ENCODE results near the gene CFB. TPM values are rescaled to one million over a fixed set of nuclear protein-coding genes. Genes with fewer than 3 reads are reported as not detected.

The CFB gene
- total RNA-seq, 1 donor from 2014 or later = 0.81 TPM

DNA sequence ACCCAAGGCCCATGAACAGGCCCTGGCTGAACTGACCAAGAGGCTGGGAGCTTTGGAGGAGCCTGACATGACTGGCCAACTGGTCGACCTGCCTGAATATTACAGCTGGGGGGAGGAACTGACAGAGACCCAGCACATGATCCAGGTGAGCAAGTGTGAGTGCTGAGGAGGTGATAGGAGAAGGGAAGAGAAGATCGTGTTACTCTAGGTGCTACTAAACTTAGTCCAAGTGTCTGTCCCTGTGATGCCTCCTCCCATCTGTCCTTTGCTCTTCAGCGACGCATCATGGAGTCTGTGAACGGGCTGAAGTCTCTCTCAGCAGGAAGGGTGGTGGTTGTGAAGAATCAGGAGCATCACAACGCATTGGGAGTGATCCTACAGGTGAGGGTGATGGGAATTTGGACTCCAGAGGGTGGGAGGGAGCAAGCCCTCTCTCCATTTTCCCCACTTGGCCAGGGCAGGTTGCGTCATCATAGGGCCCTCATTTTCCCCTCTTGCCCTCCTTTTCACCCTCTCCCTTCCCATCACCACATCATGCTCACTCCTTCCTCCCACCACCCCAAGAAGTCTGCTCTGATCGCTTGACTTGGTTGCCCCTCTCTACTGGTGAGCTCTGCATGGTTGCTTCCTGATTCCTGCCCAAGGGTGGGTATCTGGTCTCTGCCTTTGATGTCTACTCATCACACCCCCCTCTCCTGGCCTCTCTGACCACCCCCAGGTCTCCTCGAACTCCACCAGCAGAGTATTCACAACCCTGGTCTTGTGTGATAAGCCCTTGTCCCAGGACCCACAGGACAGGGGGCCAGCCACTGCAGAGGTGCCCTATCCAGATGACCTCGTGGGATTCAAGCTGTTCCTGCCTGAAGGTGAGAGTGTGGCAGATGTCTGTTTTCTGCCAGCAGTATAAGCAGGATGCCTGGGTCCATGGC lies 21.4 kb downstream of the CFB start:
- H3K4me3 ChIP-seq (ENCODE audit: low read depth, low read length) = no peak overlapping the region
- DNase-seq (ENCODE audit: low read depth) = no peak
- TF ChIP-seq, protein P1, sequence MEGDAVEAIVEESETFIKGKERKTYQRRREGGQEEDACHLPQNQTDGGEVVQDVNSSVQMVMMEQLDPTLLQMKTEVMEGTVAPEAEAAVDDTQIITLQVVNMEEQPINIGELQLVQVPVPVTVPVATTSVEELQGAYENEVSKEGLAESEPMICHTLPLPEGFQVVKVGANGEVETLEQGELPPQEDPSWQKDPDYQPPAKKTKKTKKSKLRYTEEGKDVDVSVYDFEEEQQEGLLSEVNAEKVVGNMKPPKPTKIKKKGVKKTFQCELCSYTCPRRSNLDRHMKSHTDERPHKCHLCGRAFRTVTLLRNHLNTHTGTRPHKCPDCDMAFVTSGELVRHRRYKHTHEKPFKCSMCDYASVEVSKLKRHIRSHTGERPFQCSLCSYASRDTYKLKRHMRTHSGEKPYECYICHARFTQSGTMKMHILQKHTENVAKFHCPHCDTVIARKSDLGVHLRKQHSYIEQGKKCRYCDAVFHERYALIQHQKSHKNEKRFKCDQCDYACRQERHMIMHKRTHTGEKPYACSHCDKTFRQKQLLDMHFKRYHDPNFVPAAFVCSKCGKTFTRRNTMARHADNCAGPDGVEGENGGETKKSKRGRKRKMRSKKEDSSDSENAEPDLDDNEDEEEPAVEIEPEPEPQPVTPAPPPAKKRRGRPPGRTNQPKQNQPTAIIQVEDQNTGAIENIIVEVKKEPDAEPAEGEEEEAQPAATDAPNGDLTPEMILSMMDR (conservative IDR thresholded peaks at IDR 0.05; ENCODE audit: low read depth, low read length) = no peak

- DNase-seq (ENCODE audit: low read depth) = no peak
- TF ChIP-seq, protein P1 (conservative IDR thresholded peaks at IDR 0.05; ENCODE audit: low read depth, low read length) = no peak
- no peak overlapping the region for H3K4me3 ChIP-seq (ENCODE audit: low read depth, low read length)
Observed at GRCh38 chr6:31967926-31968320, 22.0 kb downstream of the CFB start.

- TF ChIP-seq, protein P1 (conservative IDR thresholded peaks at IDR 0.05; ENCODE audit: low read depth, low read length) = no peak
- no peak overlapping the region for H3K4me3 ChIP-seq (ENCODE audit: low read depth, low read length)
- DNase-seq (ENCODE audit: low read depth) = no peak
Observed at GRCh38 chr6:31968326-31968725, 22.4 kb downstream of the CFB start.

DNA sequence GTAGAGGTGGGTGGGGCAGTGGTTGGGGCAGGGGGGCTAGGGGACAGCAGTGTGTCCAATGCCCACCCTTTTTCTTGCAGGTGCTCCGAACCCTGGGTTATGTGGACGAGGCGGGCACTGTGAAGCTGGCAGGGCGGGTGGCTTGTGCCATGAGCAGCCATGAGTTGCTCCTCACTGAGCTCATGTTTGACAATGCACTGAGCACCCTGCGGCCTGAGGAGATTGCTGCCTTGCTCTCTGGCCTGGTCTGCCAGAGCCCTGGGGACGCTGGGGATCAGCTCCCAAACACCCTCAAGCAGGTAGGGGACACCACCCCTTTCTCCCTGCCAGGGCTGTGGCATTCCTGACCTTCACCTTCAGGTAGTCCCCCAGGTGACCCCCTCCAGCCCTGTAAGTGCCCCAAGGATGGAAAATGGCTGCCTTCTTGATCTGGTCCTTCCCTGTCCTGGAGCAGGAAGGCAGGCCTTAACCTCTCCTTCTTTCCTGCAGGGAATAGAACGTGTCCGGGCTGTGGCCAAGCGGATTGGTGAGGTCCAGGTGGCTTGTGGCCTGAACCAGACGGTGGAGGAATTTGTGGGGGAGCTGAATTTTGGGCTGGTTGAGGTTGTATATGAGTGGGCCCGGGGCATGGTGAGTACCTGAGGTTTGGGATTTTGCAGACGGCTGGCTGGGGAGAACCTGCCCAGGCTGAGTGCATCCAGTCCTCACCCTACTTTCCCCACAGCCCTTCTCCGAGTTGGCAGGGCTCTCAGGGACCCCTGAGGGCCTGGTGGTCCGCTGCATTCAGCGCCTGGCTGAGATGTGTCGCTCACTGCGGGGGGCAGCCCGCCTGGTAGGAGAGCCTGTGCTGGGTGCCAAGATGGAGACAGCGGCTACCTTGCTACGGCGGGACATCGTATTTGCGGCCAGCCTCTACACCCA lies 23.2 kb downstream of the CFB start:
- no peak overlapping the region for H3K4me3 ChIP-seq (ENCODE audit: low read depth, low read length)
- TF ChIP-seq, protein P1 (conservative IDR thresholded peaks at IDR 0.05; ENCODE audit: low read depth, low read length) = no peak
- DNase-seq (ENCODE audit: low read depth) = no peak

- TF ChIP-seq, protein P1 (conservative IDR thresholded peaks at IDR 0.05; ENCODE audit: low read depth, low read length) = no peak
- DNase-seq (ENCODE audit: low read depth) = no peak
- peak overlapping the region; percentile 90 for H3K4me3 ChIP-seq (ENCODE audit: low read depth, low read length)
Observed at GRCh38 chr6:31969712-31970603, 24.1 kb downstream of the CFB start.

GRCh38 chr6:31970604-31971271 lies 24.8 kb downstream of the CFB start:
- no peak for DNase-seq (ENCODE audit: low read depth)
- H3K4me3 ChIP-seq (ENCODE audit: low read depth, low read length) = peak overlapping the region; percentile 90
- TF ChIP-seq, protein P1 (conservative IDR thresholded peaks at IDR 0.05; ENCODE audit: low read depth, low read length) = no peak
